Keratinocyte (primary cell): ENCODE data around the gene NIPA2. TPM values are rescaled to one million over a fixed set of nuclear protein-coding genes. Genes with fewer than 3 reads are reported as not detected.

Experiments used
- DNase-seq: peaks from one replicate; pipeline ENCODE4 v3.0.0-alpha.2; 2011; ENCODE audit warnings: low read depth, missing footprints, low spot score
- FAIRE-seq: peaks from 2 replicates; lab custom pipeline; 2011; peaks lifted over from hg19 to GRCh38; lab: Jason Lieb, UNC
- H2AFZ ChIP-seq: 2 replicates; pipeline ENCODE4 v1.6.0; 2012; ENCODE audit warnings: low read length, control low read depth, inconsistent platforms; ENCODE audit not compliant: control insufficient read depth
- H3K27ac ChIP-seq: 2 replicates; pipeline ENCODE4 v1.5.1; 2011; ENCODE audit warnings: low read length; ENCODE audit not compliant: control insufficient read depth, insufficient read depth
- H3K27me3 ChIP-seq: 3 replicates; pipeline ENCODE4 v1.6.0; 2011; ENCODE audit warnings: low read length; ENCODE audit not compliant: control insufficient read depth, insufficient read depth; ENCODE audit errors: extremely low read depth
- H3K36me3 ChIP-seq, 2 experiments: 2 replicates in 1 of 2; 3 replicates in 1 of 2; pipeline ENCODE4 v1.5.1; 2011; ENCODE audit warnings: low read length in 2 of 2, mild to moderate bottlenecking in 1 of 2; ENCODE audit not compliant: control insufficient read depth in 2 of 2, insufficient read depth in 2 of 2; ENCODE audit errors: extremely low read depth in 1 of 2
- H3K4me1 ChIP-seq: 3 replicates; pipeline ENCODE4 v1.5.1; 2011; ENCODE audit warnings: low read length; ENCODE audit not compliant: control insufficient read depth, insufficient read depth; ENCODE audit errors: extremely low read depth
- H3K4me2 ChIP-seq: 3 replicates; pipeline ENCODE4 v1.6.0; 2011; ENCODE audit warnings: low read depth, low read length; ENCODE audit not compliant: control insufficient read depth, insufficient read depth; ENCODE audit errors: extremely low read depth
- H3K4me3 ChIP-seq, 3 experiments: fragments of 200-600 bp in 1 of 3; sonication (generic) in 1 of 3; 2 replicates in 2 of 3; 3 replicates in 1 of 3; pipeline ENCODE4 v1.5.1; 2011 to 2016; ENCODE audit warnings: low read length in 3 of 3, mild to moderate bottlenecking in 3 of 3, control low read depth in 2 of 3, inconsistent platforms in 1 of 3, low read depth in 1 of 3, mixed read lengths in 1 of 3, mixed run types in 1 of 3, moderate library complexity in 1 of 3; ENCODE audit not compliant: control insufficient read depth in 2 of 3, insufficient read depth in 2 of 3; ENCODE audit errors: extremely low read depth in 1 of 3
- H3K79me2 ChIP-seq: 2 replicates; pipeline ENCODE4 v1.6.0; 2012; ENCODE audit warnings: low read length; ENCODE audit not compliant: control insufficient read depth, insufficient read depth
- H3K9ac ChIP-seq: 3 replicates; pipeline ENCODE4 v1.6.0; 2011; ENCODE audit warnings: low read length; ENCODE audit not compliant: control insufficient read depth, insufficient read depth; ENCODE audit errors: extremely low read depth
- H3K9me1 ChIP-seq: 3 replicates; pipeline ENCODE4 v1.6.0; 2011; ENCODE audit warnings: low read length; ENCODE audit not compliant: control insufficient read depth, insufficient read depth; ENCODE audit errors: extremely low read depth
- H3K9me3 ChIP-seq: 2 replicates; pipeline ENCODE4 v1.5.1; 2012; ENCODE audit warnings: low read depth, low read length; ENCODE audit not compliant: control insufficient read depth
- H4K20me1 ChIP-seq: 3 replicates; pipeline ENCODE4 v1.6.0; 2011; ENCODE audit warnings: low read length; ENCODE audit not compliant: control insufficient read depth, insufficient read depth; ENCODE audit errors: extremely low read depth
- EZH2 ChIP-seq: IDR thresholded peaks from one replicate; pipeline ENCODE4 v1.6.1; 2012; ENCODE audit warnings: inconsistent platforms, mild to moderate bottlenecking, low read length, moderate library complexity
- dilution Hi-C: fragments of 300-500 bp; cut with MboI; formaldehyde crosslinking; loops from one replicate; pipeline ENCODE4 v1.7.0; 2020; ENCODE audit warnings: low sequenced_read_pairs; ENCODE audit not compliant: extremely low pct_ligation_motif_present
- polyA plus RNA-seq, 5 experiments: library from polyadenylated mRNA; depleted of rRNA in 3 of 5; stranded (reverse) in 3 of 5; stranded (forward) in 1 of 5; unstranded in 1 of 5; fragments of >200 nt; gene quantifications; 1 replicate in 1 of 5; 2 replicates in 3 of 5; 3 replicates in 1 of 5; pipeline versions ENCODE4 v1.2.1 to v1.2.3, GENCODE V29; 2011 to 2012; ENCODE audit warnings: missing spikeins in 2 of 5, low read depth in 1 of 5, low replicate concordance in 1 of 5
- TF ChIP-seq, protein P1 (sequence below), 3 experiments: IDR thresholded peaks in 1 of 3; conservative IDR thresholded peaks in 1 of 3; optimal IDR thresholded peaks in 1 of 3; 2 replicates in 2 of 3; 3 replicates in 1 of 3; pipeline versions ENCODE3 to v1.5.1; 2011; ENCODE audit warnings: low read length in 3 of 3, mild to moderate bottlenecking in 3 of 3, moderate library complexity in 2 of 3, control low read depth in 1 of 3, inconsistent platforms in 1 of 3; ENCODE audit not compliant: insufficient read depth in 2 of 3; ENCODE audit errors: extremely low read depth in 1 of 3

Gene NIPA2
- polyA plus RNA-seq, 1 donor (not counting 4 experiments of a cell fraction or from before 2014, with no cell fraction given) = 81.2 TPM

DNA sequence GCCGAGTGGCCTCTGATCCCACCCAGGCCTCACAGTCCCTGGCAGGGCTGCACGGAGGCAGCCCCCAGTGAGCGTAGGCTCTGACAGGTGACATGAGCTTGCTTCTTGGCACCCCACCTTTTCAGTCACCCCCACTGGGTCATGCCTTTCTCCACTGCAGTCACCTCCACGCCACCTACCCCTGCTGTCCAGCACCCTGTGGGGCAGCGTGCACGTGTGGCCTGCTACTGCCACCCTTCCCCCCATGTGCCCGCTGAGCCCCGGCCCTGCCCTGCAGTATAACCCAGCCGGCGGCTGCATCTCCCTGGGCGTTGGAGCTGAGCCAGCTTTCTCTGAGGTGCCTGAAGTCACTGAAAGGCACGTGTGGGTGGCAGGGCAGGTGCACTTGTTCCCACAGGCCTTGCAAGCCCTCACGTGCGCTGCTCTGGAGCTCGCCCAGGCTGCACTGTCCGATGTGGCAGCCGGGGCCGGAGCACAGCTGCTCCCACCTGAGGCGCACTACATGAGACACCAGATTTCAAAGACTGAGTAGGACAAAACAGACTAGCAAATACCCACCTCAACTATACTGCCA is 65.6 kb downstream of the NIPA2 start:
- H3K4me1 ChIP-seq = no peaks in the 10 kb centered on the region
- H3K9me3 ChIP-seq = no peaks in the 10 kb centered on the region
- H3K4me3 ChIP-seq = no peak overlapping the region
- dilution Hi-C loops = no loop called here
- no peak overlapping the region for H3K9ac ChIP-seq
- no peak overlapping the region for H3K4me2 ChIP-seq
- H3K9me1 ChIP-seq = no peaks in the 10 kb centered on the region
- no peaks in the 10 kb centered on the region for H3K79me2 ChIP-seq
- no peak overlapping the region for H2AFZ ChIP-seq
- H3K27ac ChIP-seq = no peak overlapping the region
- peaks cover 17 to 37% of the 10 kb centered on the region in 2 experiments for H3K36me3 ChIP-seq
- no peak for DNase-seq
- TF ChIP-seq EZH2 = no peak
- TF ChIP-seq, protein P1, sequence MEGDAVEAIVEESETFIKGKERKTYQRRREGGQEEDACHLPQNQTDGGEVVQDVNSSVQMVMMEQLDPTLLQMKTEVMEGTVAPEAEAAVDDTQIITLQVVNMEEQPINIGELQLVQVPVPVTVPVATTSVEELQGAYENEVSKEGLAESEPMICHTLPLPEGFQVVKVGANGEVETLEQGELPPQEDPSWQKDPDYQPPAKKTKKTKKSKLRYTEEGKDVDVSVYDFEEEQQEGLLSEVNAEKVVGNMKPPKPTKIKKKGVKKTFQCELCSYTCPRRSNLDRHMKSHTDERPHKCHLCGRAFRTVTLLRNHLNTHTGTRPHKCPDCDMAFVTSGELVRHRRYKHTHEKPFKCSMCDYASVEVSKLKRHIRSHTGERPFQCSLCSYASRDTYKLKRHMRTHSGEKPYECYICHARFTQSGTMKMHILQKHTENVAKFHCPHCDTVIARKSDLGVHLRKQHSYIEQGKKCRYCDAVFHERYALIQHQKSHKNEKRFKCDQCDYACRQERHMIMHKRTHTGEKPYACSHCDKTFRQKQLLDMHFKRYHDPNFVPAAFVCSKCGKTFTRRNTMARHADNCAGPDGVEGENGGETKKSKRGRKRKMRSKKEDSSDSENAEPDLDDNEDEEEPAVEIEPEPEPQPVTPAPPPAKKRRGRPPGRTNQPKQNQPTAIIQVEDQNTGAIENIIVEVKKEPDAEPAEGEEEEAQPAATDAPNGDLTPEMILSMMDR (optimal IDR thresholded peaks at IDR 0.05 in 1 of 3, IDR thresholded peaks at IDR 0.05 in 1 of 3, conservative IDR thresholded peaks at IDR 0.05 in 1 of 3; ENCODE audit: extremely low read depth in 1 of 3, insufficient read depth in 2 of 3, low read length in 3 of 3) = no peak
- FAIRE-seq = no peak
- no peaks in the 10 kb centered on the region for H3K27me3 ChIP-seq
- no peaks in the 10 kb centered on the region for H4K20me1 ChIP-seq

DNA sequence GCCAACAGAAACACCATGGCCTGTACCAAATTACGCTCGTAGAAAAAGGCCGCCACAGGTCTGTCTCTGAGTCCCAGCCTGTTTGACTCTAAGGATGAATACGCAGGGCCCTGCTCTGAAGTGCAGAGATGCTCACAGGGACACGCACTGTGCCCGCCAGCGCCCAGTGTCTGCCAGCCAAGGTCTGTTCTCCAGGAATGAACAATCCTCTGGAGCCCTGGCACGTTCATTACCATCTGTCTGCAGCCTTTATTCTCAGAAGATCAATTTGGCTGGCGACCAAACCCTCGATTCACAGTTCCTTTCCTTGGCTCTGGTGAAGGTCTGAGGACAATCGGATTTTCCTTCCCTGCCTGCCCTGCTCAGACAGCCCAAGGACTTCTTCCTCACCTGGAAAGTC is 66.3 kb downstream of the NIPA2 start:
- Histone ChIP-seq H3K36me3 (peaks cover 17 to 39% of the 10 kb centered on the region in 2 experiments), H3K4me2 (no peak overlapping the region), H4K20me1 (no peaks in the 10 kb centered on the region), H3K9ac (no peak overlapping the region), H3K4me3 (no peak overlapping the region), H3K79me2 (no peaks in the 10 kb centered on the region), H3K9me3 (no peaks in the 10 kb centered on the region), H3K4me1 (no peaks in the 10 kb centered on the region), H3K27me3 (no peaks in the 10 kb centered on the region), H3K27ac (no peak overlapping the region), H2AFZ (no peak overlapping the region), H3K9me1 (no peaks in the 10 kb centered on the region)
- FAIRE-seq (no peak), DNase-seq (no peak)
- dilution Hi-C loops = no loop called here
- TF ChIP-seq, protein P1 (optimal IDR thresholded peaks at IDR 0.05 in 1 of 3, IDR thresholded peaks at IDR 0.05 in 1 of 3, conservative IDR thresholded peaks at IDR 0.05 in 1 of 3; ENCODE audit: extremely low read depth in 1 of 3, insufficient read depth in 2 of 3, low read length in 3 of 3) = no peak
- no peak for TF ChIP-seq EZH2
